ENCODE data around the gene N4BP2L1.
"Not testable (repeated sequence)": the region's sequence is repeated elsewhere in the genome, so short reads cannot be mapped to it uniquely, and the experiment has no call there.

N4BP2L1 gene

GRCh38 chr13:32354040-32354439 is 73.9 kb downstream of the N4BP2L1 start:
- DNase-seq (ENCODE audit: low spot score) = peak; percentile 24
- in situ Hi-C loops (cut with MboI; ENCODE audit: low sequenced_read_pairs, unreplicated experiment) = no loop called here
- TF ChIP-seq, protein P1, sequence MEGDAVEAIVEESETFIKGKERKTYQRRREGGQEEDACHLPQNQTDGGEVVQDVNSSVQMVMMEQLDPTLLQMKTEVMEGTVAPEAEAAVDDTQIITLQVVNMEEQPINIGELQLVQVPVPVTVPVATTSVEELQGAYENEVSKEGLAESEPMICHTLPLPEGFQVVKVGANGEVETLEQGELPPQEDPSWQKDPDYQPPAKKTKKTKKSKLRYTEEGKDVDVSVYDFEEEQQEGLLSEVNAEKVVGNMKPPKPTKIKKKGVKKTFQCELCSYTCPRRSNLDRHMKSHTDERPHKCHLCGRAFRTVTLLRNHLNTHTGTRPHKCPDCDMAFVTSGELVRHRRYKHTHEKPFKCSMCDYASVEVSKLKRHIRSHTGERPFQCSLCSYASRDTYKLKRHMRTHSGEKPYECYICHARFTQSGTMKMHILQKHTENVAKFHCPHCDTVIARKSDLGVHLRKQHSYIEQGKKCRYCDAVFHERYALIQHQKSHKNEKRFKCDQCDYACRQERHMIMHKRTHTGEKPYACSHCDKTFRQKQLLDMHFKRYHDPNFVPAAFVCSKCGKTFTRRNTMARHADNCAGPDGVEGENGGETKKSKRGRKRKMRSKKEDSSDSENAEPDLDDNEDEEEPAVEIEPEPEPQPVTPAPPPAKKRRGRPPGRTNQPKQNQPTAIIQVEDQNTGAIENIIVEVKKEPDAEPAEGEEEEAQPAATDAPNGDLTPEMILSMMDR (IDR thresholded peaks at IDR 0.05; ENCODE audit: borderline replicate concordance, control extremely low read depth, extremely low read depth, insufficient read depth, missing control alignments) = no peak

- in situ Hi-C loops (cut with MboI; ENCODE audit: low sequenced_read_pairs, unreplicated experiment); DNase-seq (ENCODE audit: low spot score): not testable (repeated sequence)
Measured at GRCh38 chr13:32350839-32351441, 77.0 kb downstream of the N4BP2L1 start.

All from GM13976 (cell line).